ENCODE results near the gene GIMAP5. TPM values are rescaled to one million over a fixed set of nuclear protein-coding genes. Genes with fewer than 3 reads are reported as not detected.
A peak's percentile ranks its signal among the peaks of the same experiment; 100 is the strongest.

The GIMAP5 gene
- total RNA-seq, 1 donor from 2014 or later: 89.3 TPM

DNA sequence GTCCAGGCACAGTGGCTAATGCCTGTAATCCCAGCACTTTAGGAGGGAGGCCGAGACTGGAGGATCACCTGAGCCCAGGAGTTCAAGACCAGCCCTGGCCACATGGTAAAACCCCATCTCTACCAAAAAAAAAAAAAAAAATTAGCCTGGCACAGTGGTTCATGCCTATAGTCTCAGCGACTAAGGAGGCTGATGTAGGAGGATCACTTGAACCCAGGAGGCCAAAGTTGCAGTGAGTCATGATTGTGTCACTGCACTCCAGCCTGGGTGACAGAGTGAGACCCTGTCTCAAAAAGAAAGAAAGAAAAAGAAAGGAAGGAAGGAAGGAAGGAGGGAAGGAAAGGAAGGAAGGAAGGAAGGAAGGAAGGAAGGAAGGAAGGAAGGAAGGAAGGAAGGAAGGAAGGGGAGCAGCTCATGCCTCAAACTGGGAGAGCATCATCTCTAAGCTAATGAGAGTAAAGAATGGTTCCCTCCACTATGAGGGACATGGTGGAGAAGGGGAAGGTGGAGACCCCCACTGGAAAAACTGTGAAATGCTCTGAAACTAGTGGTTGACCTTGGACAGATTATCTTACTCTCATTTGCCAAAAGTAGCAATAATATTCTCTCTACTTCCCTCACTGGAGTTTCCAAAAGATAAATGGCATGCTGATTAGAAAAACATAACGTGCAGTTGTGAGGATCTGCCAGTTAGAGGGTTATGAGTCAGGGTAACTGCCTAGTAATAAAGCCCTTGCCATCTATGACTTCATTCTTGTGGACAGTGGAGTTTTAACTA is 16.8 kb downstream of the GIMAP5 start:
- intact Hi-C loops (cut with DNase I): no loop called here
- no peaks in the 10 kb centered on the region for H3K27me3 ChIP-seq
- H3K9me3 ChIP-seq: no peaks in the 10 kb centered on the region
- TF ChIP-seq, protein P1, sequence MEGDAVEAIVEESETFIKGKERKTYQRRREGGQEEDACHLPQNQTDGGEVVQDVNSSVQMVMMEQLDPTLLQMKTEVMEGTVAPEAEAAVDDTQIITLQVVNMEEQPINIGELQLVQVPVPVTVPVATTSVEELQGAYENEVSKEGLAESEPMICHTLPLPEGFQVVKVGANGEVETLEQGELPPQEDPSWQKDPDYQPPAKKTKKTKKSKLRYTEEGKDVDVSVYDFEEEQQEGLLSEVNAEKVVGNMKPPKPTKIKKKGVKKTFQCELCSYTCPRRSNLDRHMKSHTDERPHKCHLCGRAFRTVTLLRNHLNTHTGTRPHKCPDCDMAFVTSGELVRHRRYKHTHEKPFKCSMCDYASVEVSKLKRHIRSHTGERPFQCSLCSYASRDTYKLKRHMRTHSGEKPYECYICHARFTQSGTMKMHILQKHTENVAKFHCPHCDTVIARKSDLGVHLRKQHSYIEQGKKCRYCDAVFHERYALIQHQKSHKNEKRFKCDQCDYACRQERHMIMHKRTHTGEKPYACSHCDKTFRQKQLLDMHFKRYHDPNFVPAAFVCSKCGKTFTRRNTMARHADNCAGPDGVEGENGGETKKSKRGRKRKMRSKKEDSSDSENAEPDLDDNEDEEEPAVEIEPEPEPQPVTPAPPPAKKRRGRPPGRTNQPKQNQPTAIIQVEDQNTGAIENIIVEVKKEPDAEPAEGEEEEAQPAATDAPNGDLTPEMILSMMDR (IDR thresholded peaks at IDR 0.05): no peak
- H3K4me1 ChIP-seq: no peaks in the 10 kb centered on the region
- DNase-seq (ENCODE audit: low spot score in 2 of 2): no peak
- H3K27ac ChIP-seq: no peak overlapping the region
- no peaks in the 10 kb centered on the region for H3K36me3 ChIP-seq
- H3K4me3 ChIP-seq: no peak overlapping the region

DNA sequence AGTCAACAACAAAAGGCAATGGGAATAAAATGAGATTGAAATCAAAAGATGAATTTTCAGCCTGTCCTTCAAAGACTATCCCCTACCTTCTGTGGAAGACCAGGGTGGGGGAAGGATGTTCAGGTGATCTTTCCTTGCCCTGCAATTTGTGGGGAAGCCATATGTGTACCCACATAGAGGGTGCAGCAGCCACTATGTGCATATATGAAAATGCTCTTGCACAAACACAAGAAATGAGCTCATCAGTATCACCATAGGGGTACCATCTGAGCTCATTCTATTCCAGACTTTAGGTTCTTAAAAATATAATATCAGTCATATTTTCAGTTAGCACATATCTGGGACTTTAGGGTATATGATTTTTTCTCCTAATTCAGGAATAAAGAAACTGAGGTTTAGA is 17.7 kb downstream of the GIMAP5 start:
- Histone ChIP-seq H3K4me1 (no peaks in the 10 kb centered on the region), H3K27ac (no peak overlapping the region), H3K4me3 (no peak overlapping the region), H3K9me3 (no peaks in the 10 kb centered on the region), H3K27me3 (no peaks in the 10 kb centered on the region), H3K36me3 (no peaks in the 10 kb centered on the region)
- TF ChIP-seq, protein P1 (IDR thresholded peaks at IDR 0.05): no peak
- no peak for DNase-seq (ENCODE audit: low spot score in 2 of 2)
- intact Hi-C loops (cut with DNase I): no loop called here

GRCh38 chr7:150755473-150756099 is 18.4 kb downstream of the GIMAP5 start:
- no peak for DNase-seq (ENCODE audit: low spot score in 2 of 2)
- H3K27me3 ChIP-seq: no peaks in the 10 kb centered on the region
- no peaks in the 10 kb centered on the region for H3K36me3 ChIP-seq
- H3K4me3 ChIP-seq: no peak overlapping the region
- intact Hi-C loops (cut with DNase I): no loop called here
- TF ChIP-seq, protein P1 (IDR thresholded peaks at IDR 0.05): no peak
- H3K27ac ChIP-seq: no peak overlapping the region
- H3K9me3 ChIP-seq: no peaks in the 10 kb centered on the region
- no peaks in the 10 kb centered on the region for H3K4me1 ChIP-seq

- H3K27ac ChIP-seq: peak overlapping the region in 1 of 2 donors; percentile 1
- no peaks in the 10 kb centered on the region for H3K36me3 ChIP-seq
- H3K4me1 ChIP-seq: no peaks in the 10 kb centered on the region
- H3K4me3 ChIP-seq: no peak overlapping the region
- H3K9me3 ChIP-seq: no peaks in the 10 kb centered on the region
- TF ChIP-seq, protein P1 (IDR thresholded peaks at IDR 0.05): no peak
- intact Hi-C loops (cut with DNase I): no loop called here
- no peaks in the 10 kb centered on the region for H3K27me3 ChIP-seq
- no peak for DNase-seq (ENCODE audit: low spot score in 2 of 2)
Observed at GRCh38 chr7:150756166-150756565, 18.9 kb downstream of the GIMAP5 start.

GRCh38 chr7:150756858-150757257 is 19.6 kb downstream of the GIMAP5 start:
- H3K27me3 ChIP-seq: no peaks in the 10 kb centered on the region
- intact Hi-C loops (cut with DNase I): no loop called here
- H3K27ac ChIP-seq: no peak overlapping the region
- H3K9me3 ChIP-seq: no peaks in the 10 kb centered on the region
- TF ChIP-seq, protein P1 (IDR thresholded peaks at IDR 0.05): peak in 2 of 3 experiments; percentile 6 to 12
- H3K4me1 ChIP-seq: no peaks in the 10 kb centered on the region
- H3K4me3 ChIP-seq: no peak overlapping the region
- no peak for DNase-seq (ENCODE audit: low spot score in 2 of 2)
- no peaks in the 10 kb centered on the region for H3K36me3 ChIP-seq

Measured in ascending aorta (tissue), 2 donors.